GOT3 (cell line): ENCODE measurements around the gene XIRP2.

Source experiments
- DNase-seq: peaks from one replicate; lab custom pipeline; 2025; ENCODE audit warnings: mixed read lengths; lab: John Stamatoyannopoulos, UW

XIRP2 gene

GRCh38 chr2:167134381-167135072 lies 246.2 kb downstream of the XIRP2 start:
- no peak for DNase-seq

DNA sequence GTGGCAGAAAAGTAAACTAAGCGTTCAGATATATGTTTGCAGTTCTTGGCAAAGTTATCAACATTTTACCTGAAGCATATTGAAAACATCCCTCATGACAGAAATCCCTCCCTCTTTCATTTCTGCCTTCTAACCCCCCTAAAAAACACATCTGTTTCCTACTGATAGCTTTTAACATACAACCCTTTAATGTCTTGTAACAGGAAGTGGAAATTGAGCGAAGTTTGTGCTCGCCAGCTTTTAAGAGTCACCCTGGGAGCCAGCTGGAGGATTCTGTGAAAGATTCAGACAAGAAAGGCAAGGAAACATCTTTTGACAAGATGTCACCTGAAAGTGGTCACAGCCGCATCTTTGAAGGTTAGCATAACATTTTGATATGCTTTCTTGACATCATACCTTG lies 247.4 kb downstream of the XIRP2 start:
- no peak for DNase-seq

DNA sequence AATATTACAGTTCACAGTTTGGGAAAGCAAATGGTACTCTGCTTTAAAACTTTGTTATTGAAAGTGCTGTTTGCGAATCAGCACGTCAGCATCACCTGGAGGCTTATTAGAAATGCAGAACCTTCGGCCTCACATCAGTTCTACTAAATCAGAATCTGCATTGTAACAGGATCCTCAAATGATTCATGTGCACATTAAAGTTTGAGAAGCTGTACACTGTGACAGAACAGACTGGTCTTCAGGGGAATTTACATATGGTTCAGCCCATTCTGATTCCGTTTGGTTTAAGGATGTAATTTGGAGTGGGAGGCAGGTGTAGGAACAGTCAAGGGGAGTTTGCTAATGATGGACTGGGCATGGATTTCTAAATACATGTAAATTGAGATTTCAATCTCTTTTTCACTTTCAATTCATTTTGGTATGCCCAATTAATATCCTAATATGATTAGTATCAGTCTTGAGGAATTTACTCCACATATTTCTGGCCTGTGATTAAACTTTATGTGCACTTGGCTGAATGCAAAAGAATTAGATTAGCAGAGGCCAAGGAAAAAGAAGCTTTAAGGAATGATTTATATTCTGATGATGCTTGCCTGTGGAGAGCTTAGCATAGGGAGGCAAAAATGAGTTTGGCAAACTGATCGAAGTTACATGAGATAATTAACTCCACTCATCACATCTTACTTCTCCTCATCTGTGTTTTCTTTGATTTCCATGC lies 248.8 kb downstream of the XIRP2 start:
- DNase-seq: no peak

DNA sequence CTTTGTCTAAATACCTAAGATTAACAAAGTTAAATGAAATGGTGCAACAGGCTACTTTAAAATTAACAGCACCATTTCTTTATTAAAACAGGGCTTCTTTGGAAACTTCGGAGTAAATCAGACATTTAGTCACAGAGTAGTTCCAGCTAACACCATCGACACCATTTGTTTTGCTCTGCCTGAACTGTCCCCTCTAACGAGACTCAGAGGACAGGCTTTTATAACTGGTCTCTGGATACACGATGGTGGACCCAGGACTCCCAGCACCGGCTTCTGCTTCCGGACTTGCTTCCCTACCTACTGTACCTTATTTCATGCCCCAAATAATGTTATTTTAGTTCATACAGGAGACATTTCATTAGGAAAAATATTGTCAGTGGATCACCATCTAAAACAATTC lies 252.1 kb downstream of the XIRP2 start:
- DNase-seq: no peak

DNA sequence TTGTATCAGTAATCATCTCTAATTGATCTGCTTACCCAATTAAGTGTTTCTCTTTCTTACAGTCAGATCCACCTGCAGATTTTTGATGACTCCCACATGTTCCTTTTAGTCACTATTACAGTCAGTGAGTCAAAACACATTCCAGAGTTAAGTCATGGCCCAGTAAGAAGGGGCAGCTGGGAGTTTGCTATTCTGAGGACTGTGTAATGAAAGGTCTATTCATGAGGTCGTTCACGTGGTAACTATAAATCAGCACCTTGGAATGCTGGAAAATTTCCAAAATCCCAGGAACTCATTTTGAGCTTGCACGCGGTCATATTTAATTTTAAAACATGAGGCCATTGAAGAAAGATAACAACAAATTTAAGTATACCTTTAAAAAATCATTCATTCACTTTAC lies 252.5 kb downstream of the XIRP2 start:
- DNase-seq: peak; percentile 2

GRCh38 chr2:167142554-167142953 lies 254.3 kb downstream of the XIRP2 start:
- no peak for DNase-seq

GRCh38 chr2:167144179-167144898 lies 256.1 kb downstream of the XIRP2 start:
- DNase-seq: no peak

GRCh38 chr2:167147271-167147941 lies 259.1 kb downstream of the XIRP2 start:
- no peak for DNase-seq

DNA sequence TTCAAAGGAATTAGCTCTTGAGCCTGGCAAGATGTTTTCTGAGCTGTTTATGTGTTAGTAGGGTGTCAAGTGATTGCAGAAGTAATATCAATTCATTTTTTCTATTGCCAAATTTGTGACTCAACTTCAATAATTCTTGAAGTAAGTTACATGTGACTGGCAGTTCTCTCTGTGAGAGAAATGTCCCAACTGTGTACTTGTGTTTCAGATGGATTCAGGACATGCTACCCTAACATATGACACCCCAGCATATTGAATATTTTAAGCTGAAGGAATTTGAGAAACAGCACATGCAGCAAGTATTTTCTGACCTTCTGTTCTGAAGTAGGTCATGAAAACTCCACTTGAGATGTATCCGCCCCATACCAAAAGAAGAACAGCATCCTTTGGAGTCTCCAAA lies 263.6 kb downstream of the XIRP2 start:
- DNase-seq: no peak

GRCh38 chr2:167157523-167157922 lies 269.2 kb downstream of the XIRP2 start:
- DNase-seq: no peak

DNA sequence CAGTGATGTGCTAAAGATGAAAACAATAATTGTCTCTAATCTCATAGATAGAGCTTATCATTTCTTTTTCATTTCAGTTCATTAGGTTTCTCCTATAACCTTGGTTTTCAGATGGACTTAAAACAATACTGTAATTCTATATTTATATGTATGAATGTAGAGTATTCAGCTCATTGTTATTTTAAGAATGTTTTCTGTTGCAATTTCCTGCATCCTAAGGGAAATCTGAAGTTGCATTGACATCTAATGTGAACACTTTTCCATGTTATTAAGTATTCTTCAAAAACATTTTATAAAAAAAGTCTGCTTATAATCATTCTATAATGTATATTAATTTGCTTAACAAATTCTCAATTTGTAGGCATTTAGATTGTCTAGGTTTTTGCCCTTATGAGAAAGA lies 288.9 kb downstream of the XIRP2 start:
- no peak for DNase-seq

DNA sequence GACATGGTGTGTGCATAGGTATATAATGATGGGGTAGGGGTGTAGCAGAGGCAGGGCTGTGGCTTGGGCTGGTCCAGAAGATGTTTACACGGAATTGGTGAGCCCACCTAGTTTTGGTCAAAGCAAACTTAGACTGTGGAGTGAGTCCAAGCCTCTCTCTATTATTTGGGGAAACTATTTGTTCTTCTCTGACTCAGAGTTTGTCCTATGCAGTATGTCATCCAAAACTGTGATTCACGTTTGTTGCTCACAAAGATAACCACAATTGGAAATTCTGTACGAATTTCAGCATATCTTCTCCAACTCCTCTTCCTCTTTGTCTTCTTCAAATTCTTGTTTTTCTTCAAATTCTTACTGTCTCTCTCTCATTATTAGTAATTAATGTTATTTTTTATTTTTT lies 292.9 kb downstream of the XIRP2 start:
- no peak for DNase-seq

DNA sequence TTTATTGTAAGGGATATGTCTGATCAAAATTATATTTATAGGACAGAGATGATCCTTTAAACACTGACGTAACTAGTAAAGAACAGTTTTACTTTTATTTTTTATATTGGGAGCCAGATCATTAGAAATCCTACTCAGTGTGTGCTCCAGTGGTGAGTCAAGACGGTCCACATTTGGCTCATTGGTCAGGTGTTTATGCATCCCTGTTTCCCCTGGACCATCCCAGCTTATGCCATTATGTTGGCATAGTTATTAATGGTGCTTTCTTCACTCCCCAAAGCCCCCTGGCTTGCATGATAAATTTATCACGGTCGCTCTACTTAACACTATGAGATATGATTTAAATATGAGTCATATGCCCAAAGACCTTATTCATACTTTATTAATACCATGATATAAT lies 293.4 kb downstream of the XIRP2 start:
- no peak for DNase-seq

- no peak for DNase-seq
These were observed 294.1 kb downstream of the XIRP2 start for GRCh38 chr2:167182403-167182802.

DNA sequence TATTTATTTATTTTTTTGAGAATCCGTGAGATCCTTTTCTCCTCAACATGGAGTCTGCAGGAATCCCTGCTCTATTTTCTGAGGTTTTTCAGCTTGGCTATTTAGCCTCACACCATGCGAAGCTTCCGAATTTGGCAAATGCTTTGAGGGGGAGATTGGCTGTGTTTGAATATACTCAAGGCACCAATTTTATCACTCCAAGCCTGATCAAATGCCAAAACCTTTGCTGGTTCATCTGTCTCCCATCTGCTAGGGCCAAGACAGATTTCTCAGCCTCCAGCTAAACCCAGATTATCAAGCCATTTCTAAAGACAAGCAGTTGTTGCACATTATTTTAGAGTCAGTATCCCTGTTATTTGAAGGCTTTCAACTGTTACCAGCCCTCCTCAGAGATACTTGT lies 295.7 kb downstream of the XIRP2 start:
- no peak for DNase-seq

DNA sequence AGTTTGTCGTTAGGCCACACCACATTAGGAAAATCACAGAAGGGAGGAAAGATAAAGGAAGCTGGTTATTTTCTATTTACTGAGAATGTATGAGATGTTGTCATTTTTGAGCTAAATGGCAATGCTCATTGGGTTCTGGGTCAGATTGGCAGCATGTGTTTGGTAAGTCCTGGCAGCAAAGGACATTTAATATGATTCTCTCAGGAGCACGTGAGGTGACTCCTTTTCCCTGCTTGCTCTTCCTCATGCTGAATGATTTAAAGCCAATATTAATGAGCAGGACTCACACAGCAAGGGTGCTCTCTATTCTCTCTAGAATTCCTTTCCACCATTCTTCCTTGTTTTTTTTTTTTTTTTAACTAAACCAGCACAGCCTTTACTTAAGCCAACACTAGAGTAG lies 298.2 kb downstream of the XIRP2 start:
- no peak for DNase-seq

DNA sequence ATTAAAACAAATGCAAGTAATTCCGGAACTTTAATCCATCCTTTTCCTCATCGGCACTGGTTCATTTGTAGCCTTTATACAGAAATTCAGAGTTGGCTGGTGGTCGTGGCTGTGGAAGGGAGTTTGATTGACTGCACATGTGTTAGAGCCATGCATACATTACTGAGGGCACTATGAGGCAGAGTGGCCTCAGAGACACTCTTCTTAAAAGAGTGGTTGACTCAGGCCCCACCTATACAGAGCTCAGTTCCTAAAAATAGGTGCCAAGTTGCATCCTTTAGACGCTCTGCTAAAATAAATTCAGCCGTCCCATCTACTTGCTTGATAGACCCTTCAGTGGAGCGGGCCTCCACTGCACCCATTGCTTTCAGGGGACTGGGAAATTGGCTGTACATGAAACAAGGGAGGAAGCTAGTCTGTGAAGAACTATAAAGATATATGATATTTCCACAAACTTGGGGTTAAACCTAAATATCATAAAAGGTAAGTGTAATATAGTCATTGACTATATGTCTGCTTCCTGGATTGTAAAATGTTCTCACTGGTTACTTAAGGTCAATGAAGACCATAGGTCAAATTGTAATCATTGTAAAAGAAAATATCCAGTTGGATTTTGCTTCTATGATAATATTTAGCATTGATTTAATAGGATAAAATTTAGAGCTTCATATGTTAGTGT lies 298.9 kb downstream of the XIRP2 start:
- DNase-seq: no peak

- DNase-seq: no peak
These were observed 300.0 kb downstream of the XIRP2 start for GRCh38 chr2:167187978-167188967.

- DNase-seq: no peak
These were observed 301.8 kb downstream of the XIRP2 start for GRCh38 chr2:167190053-167190452.

- DNase-seq: no peak
These were observed 303.3 kb downstream of the XIRP2 start for GRCh38 chr2:167191588-167191987.

GRCh38 chr2:167192833-167193232 lies 304.6 kb downstream of the XIRP2 start:
- DNase-seq: no peak
